ENCODE data around the gene PPP1R37.
A peak's percentile ranks its signal among the peaks of the same experiment; 100 is the strongest.
"Not testable (repeated sequence)": the region's sequence is repeated elsewhere in the genome, so short reads cannot be mapped to it uniquely, and the experiment has no call there.

Gene PPP1R37

GRCh38 chr19:45115809-45116615 lies 23.0 kb downstream of the PPP1R37 start:
- DNase-seq (ENCODE audit: low read depth in 2 of 2): no peak

- DNase-seq (ENCODE audit: low read depth in 2 of 2): peak in 1 of 2 donors; percentile 17
These were observed 24.2 kb downstream of the PPP1R37 start for GRCh38 chr19:45117167-45117594.

- DNase-seq (ENCODE audit: low read depth in 2 of 2): no peak
These were observed 24.7 kb downstream of the PPP1R37 start for GRCh38 chr19:45117671-45118070.

GRCh38 chr19:45118106-45118505 lies 25.1 kb downstream of the PPP1R37 start:
- no peak for DNase-seq (ENCODE audit: low read depth in 2 of 2)

- DNase-seq (ENCODE audit: low read depth in 2 of 2): not testable (repeated sequence)
These were observed 25.8 kb downstream of the PPP1R37 start for GRCh38 chr19:45118591-45119355.

- DNase-seq (ENCODE audit: low read depth in 2 of 2): no peak
These were observed 26.6 kb downstream of the PPP1R37 start for GRCh38 chr19:45119582-45119981.

- DNase-seq (ENCODE audit: low read depth in 2 of 2): no peak
These were observed 28.9 kb downstream of the PPP1R37 start for GRCh38 chr19:45121827-45122345.

- DNase-seq (ENCODE audit: low read depth in 2 of 2): no peak
These were observed 29.9 kb downstream of the PPP1R37 start for GRCh38 chr19:45122832-45123231.

- DNase-seq (ENCODE audit: low read depth in 2 of 2): no peak
These were observed 30.5 kb downstream of the PPP1R37 start for GRCh38 chr19:45123440-45123850.

GRCh38 chr19:45124021-45124420 lies 31.0 kb downstream of the PPP1R37 start:
- DNase-seq (ENCODE audit: low read depth in 2 of 2): no peak

GRCh38 chr19:45125360-45125759 lies 32.4 kb downstream of the PPP1R37 start:
- no peak for DNase-seq (ENCODE audit: low read depth in 2 of 2)

- peak; percentile 15 to 53 for DNase-seq (ENCODE audit: low read depth in 2 of 2)
These were observed 33.1 kb downstream of the PPP1R37 start for GRCh38 chr19:45125975-45126493.

GRCh38 chr19:45126654-45127053 lies 33.7 kb downstream of the PPP1R37 start:
- DNase-seq (ENCODE audit: low read depth in 2 of 2): no peak

GRCh38 chr19:45128146-45128545 lies 35.2 kb downstream of the PPP1R37 start:
- DNase-seq (ENCODE audit: low read depth in 2 of 2): no peak

GRCh38 chr19:45128806-45129205 lies 35.8 kb downstream of the PPP1R37 start:
- no peak for DNase-seq (ENCODE audit: low read depth in 2 of 2)

GRCh38 chr19:45130236-45130635 lies 37.3 kb downstream of the PPP1R37 start:
- DNase-seq (ENCODE audit: low read depth in 2 of 2): no peak

GRCh38 chr19:45130888-45131615 lies 38.1 kb downstream of the PPP1R37 start:
- no peak for DNase-seq (ENCODE audit: low read depth in 2 of 2)

GRCh38 chr19:45133661-45134060 lies 40.7 kb downstream of the PPP1R37 start:
- no peak for DNase-seq (ENCODE audit: low read depth in 2 of 2)

- no peak for DNase-seq (ENCODE audit: low read depth in 2 of 2)
These were observed 42.4 kb downstream of the PPP1R37 start for GRCh38 chr19:45135176-45135885.

- DNase-seq (ENCODE audit: low read depth in 2 of 2): no peak
These were observed 43.7 kb downstream of the PPP1R37 start for GRCh38 chr19:45136507-45137178.
